Prostate gland (tissue), 2 donors: ENCODE data around the gene CCDC183. TPM values are rescaled to one million over a fixed set of nuclear protein-coding genes. Genes with fewer than 3 reads are reported as not detected.
"Not testable (repeated sequence)": the region's sequence is repeated elsewhere in the genome, so short reads cannot be mapped to it uniquely, and the experiment has no call there.

Source experiments
- DNase-seq: peaks from one replicate; pipeline ENCODE4 v3.0.0-alpha.2; 2019; ENCODE audit warnings: low spot score
- H3K27ac ChIP-seq, 2 donors: fragments of 200-600 bp; sonication (generic); 2 replicates each; pipeline ENCODE4 v1.5.1; 2017 to 2019
- H3K27me3 ChIP-seq: fragments of 200-600 bp; sonication (generic); replicated peaks from 2 replicates; pipeline ENCODE4 v1.5.1; 2019; ENCODE audit not compliant: insufficient read depth
- H3K36me3 ChIP-seq, 2 donors: fragments of 200-600 bp; sonication (generic); 1 replicate in 1 of 2; 2 replicates in 1 of 2; pipeline versions ENCODE4 v1.5.1 to v1.8.1; 2017 to 2019
- H3K4me1 ChIP-seq: fragments of 200-600 bp; sonication (generic); replicated peaks from 2 replicates; pipeline ENCODE4 v1.5.1; 2019
- H3K4me3 ChIP-seq, 2 donors: fragments of 200-600 bp; sonication (generic); 2 replicates each; pipeline ENCODE4 v1.5.1; 2017 to 2019
- H3K9me3 ChIP-seq: fragments of 200-600 bp; sonication (generic); 2 replicates; pipeline ENCODE4 v1.5.1; 2017
- POLR2A ChIP-seq: fragments of 450-650 bp; IDR thresholded peaks from one replicate; pipeline ENCODE4 v1.6.1; 2016; ENCODE audit warnings: antibody characterized with exemption, mild to moderate bottlenecking
- POLR2AphosphoS5 ChIP-seq: sonication (generic); formaldehyde crosslinking; IDR thresholded peaks from one replicate; pipeline ENCODE4 v1.6.1; 2017; ENCODE audit warnings: antibody characterized with exemption
- WGBS: methylation state at CpG from one replicate; pipeline ENCODE4 v1.1.5; 2018; 5-methylcytosine and 5-hydroxymethylcytosine counted together
- intact Hi-C: fragments of 100-400 bp; cut with DNase I; formaldehyde crosslinking; loops from one replicate; pipeline ENCODE4 v1.14.2; 2022
- total RNA-seq, 2 donors: library from RNA; depleted of rRNA; stranded (reverse); fragments of >200 nt; gene quantifications; one replicate each; pipeline ENCODE4 v1.1.0, GENCODE V29; 2016
- TF ChIP-seq, protein P1 (sequence below), 4 experiments: fragments of 200-600 bp in 2 of 4; fragments of 450-650 bp in 2 of 4; sonication (generic) in 2 of 4; IDR thresholded peaks; 1 replicate in 3 of 4; 2 replicates in 1 of 4; pipeline ENCODE4 v1.5.1; 2016 to 2019; ENCODE audit warnings: antibody characterized with exemption in 4 of 4, mild to moderate bottlenecking in 2 of 4, moderate library complexity in 2 of 4

The CCDC183 gene
- total RNA-seq, 2 donors from 2014 or later, result 9.5 to 45.0 TPM

DNA sequence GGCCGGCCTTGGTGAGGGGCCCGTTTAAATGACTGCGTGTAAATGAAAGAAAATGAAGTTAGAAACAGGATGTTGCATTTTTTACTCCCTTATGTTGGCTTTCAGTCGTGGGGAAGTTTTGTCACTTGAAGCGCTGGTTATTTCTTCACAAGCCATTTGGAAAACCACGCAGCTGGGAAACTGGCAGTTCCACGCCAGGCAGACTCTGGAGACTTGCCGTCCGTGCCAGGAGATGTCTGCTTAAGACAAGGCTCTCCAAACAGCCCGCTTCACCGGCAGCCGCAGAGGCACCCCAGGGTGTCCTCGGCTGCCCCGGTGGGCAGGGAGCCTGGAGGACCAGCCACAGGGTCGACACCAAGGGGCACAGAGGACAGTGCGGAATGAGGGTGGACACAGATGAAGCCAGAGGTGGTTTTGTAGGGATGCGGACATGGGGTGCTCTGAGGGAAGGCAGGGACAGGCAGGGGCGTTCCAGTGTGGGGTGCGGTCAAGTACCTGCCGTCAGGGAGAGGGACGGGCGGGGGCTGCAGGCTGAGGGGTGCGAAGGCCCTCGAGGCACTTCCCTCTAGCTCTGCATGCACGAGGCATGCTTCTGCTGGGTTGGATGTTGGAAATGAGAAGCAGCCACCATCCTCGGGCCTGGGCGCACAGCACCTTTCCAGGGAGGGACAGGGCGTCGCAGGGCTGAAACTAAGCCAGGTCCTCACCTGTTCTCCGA, 35.0 kb downstream of the CCDC183 start:
- Histone ChIP-seq H3K4me3 (no peak overlapping the region), H3K27me3 (no peaks in the 10 kb centered on the region), H3K36me3 (peaks cover 0 to 14% of the 10 kb centered on the region in 2 donors), H3K9me3 (no peaks in the 10 kb centered on the region), H3K27ac (no peak overlapping the region), H3K4me1 (no peaks in the 10 kb centered on the region)
- intact Hi-C loops, result no loop called here
- DNase-seq, result no peak
- WGBS, result 91% methylated on average over 30 of the region's 30 CpGs
- TF ChIP-seq, protein P1, sequence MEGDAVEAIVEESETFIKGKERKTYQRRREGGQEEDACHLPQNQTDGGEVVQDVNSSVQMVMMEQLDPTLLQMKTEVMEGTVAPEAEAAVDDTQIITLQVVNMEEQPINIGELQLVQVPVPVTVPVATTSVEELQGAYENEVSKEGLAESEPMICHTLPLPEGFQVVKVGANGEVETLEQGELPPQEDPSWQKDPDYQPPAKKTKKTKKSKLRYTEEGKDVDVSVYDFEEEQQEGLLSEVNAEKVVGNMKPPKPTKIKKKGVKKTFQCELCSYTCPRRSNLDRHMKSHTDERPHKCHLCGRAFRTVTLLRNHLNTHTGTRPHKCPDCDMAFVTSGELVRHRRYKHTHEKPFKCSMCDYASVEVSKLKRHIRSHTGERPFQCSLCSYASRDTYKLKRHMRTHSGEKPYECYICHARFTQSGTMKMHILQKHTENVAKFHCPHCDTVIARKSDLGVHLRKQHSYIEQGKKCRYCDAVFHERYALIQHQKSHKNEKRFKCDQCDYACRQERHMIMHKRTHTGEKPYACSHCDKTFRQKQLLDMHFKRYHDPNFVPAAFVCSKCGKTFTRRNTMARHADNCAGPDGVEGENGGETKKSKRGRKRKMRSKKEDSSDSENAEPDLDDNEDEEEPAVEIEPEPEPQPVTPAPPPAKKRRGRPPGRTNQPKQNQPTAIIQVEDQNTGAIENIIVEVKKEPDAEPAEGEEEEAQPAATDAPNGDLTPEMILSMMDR (IDR thresholded peaks at IDR 0.05), result no peak
- no peak for TF ChIP-seq POLR2A
- TF ChIP-seq POLR2AphosphoS5, result no peak

DNA sequence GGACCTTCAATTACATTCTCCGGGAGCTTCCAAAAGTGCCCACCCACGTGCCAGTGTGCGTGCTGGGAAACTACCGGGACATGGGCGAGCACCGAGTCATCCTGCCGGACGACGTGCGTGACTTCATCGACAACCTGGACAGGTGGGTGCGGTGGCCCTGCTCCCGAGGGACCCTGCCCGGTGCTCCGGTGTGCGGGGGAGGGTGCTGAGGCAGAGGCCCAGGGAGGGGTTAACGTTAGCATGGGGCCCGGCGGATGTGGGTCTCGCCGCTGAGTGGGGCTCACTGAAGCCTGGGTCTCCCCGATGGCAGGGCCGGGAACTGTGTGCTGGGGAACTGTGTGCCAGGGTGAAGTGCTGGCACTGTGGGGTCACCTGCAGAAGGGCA, 35.6 kb downstream of the CCDC183 start:
- TF ChIP-seq, protein P1 (IDR thresholded peaks at IDR 0.05), result no peak
- TF ChIP-seq POLR2A (no peak), POLR2AphosphoS5 (no peak)
- no peak for DNase-seq
- H3K27me3 ChIP-seq, result no peaks in the 10 kb centered on the region
- 89% methylated on average over 23 of the region's 23 CpGs for WGBS
- intact Hi-C loops, result no loop called here
- H3K36me3 ChIP-seq, result peaks cover 0 to 14% of the 10 kb centered on the region in 2 donors
- no peaks in the 10 kb centered on the region for H3K4me1 ChIP-seq
- H3K9me3 ChIP-seq, result no peaks in the 10 kb centered on the region
- H3K27ac ChIP-seq, result no peak overlapping the region
- H3K4me3 ChIP-seq, result no peak overlapping the region

DNA sequence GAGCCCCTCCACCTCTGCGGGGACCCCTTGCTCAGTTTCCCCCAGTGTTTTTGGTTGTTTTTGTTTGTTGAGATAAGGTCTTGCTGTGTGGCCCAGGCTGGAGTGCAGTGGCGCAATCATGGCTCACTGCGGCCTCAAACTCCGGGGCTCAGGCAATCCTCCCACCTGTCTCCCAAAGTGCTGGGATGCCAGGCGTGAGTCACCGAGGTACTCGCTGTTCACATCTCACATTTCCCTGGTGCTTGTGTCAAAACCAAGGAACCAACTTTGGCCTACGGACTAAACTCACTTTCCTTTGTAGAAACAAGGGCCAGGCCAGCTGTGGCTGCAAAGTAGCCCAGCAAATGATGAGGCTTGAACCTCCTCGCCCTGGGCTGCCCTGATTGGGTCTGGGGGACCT, 36.4 kb downstream of the CCDC183 start:
- intact Hi-C loops, result no loop called here

DNA sequence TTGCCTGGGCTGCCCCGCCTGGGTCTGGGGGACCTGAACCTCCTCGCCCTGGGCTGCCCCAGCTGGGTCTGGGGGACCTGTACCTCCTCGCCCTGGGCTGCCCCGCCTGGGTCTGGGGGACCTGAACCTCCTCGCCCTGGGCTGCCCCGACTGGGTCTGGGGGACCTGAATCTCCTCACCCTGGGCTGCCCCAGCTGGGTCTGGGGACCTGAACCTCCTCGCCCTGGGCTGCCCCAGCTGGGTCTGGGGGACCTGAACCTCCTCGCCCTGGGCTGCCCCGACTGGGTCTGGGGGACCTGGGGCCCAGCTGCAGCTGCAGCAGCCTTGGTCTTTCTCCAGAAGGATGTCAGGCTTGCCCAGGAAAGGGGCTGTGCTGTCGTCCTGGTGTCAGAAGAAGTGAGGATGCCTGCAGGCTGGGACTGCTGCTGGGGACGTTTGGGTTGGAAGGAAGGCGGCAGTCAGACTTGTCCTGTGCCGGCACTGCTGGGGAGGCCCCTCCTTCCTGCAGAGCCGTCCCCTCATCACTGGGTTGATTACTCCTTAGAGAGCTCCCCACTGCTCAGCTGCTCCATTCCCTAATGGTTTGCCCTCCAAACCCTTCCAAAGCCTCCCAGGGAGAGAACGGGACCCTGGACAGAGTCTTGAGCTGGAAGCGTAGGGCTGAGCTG, 37.4 kb downstream of the CCDC183 start:
- peaks cover 0 to 14% of the 10 kb centered on the region in 2 donors for H3K36me3 ChIP-seq
- H3K4me3 ChIP-seq, DNase-seq, H3K27me3 ChIP-seq, H3K9me3 ChIP-seq, H3K4me1 ChIP-seq, H3K27ac ChIP-seq, intact Hi-C loops: not testable (repeated sequence)
- WGBS, result 83% methylated on average over 16 of the region's 16 CpGs

More for the DNA sequence above, 36.4 kb downstream of the CCDC183 start:
- Histone ChIP-seq H3K9me3 (no peaks in the 10 kb centered on the region), H3K27me3 (no peaks in the 10 kb centered on the region), H3K4me3 (no peak overlapping the region), H3K4me1 (no peaks in the 10 kb centered on the region), H3K27ac (no peak overlapping the region), H3K36me3 (peaks cover 0 to 14% of the 10 kb centered on the region in 2 donors)
- TF ChIP-seq POLR2AphosphoS5 (no peak), POLR2A (no peak)
- TF ChIP-seq, protein P1 (IDR thresholded peaks at IDR 0.05), result no peak
- WGBS, result 94% methylated on average over 9 of the region's 9 CpGs
- no peak for DNase-seq

DNA sequence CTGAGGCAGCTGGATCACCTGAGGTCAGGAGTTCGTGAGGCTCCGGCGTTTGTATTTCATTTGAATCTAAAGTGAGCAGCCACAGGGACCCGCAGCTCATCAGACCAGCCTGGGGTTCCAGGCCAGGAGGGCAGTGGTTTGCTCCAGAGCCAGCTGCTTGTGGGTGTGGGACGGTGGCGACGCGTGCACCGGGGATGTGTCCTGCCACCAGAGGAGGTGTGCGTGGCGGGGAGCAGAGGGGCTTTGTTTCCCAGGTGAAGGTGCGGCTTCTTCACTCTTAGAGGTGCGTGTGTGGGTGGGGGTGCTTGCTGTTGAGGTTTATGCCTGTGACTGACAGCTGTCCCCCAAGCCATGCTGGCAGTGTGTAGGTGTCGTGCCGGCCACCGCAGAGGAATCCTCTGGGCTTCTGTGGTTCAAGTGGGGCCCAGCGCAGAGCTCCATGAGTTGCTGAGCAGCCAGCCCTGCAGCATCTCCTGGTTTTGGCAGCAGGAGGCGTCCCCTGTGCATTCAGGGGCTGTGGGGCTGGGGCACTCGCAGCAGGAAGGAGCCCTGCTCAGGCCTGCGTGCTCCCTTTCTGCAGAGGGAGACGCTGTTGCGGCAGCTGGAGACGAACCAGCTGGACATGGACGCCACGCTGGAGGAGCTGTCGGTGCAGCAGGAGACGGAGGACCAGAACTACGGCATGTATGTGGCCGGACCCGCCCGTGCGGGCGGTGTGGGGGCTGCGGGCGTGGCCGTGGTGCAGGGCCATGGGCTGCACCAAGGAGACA, 39.2 kb downstream of the CCDC183 start:
- Histone ChIP-seq H3K9me3 (no peaks in the 10 kb centered on the region), H3K4me1 (no peaks in the 10 kb centered on the region), H3K36me3 (peaks cover 3 to 14% of the 10 kb centered on the region in 2 donors), H3K4me3 (no peak overlapping the region), H3K27me3 (no peaks in the 10 kb centered on the region), H3K27ac (no peak overlapping the region)
- WGBS, result 92% methylated on average over 36 of the region's 36 CpGs
- DNase-seq, result no peak
- intact Hi-C loops, result no loop called here
- TF ChIP-seq POLR2AphosphoS5, result no peak
- TF ChIP-seq, protein P1 (IDR thresholded peaks at IDR 0.05), result no peak
- TF ChIP-seq POLR2A, result no peak
